Body of pancreas (tissue), 4 donors: Measurements from ENCODE around the gene PPP1R26.

Source experiments
- CTCF ChIP-seq, 7 experiments: fragments of 450-650 bp in 4 of 7; fragments of 200-600 bp in 3 of 7; sonication (generic) in 3 of 7; IDR thresholded peaks; one replicate each; pipeline ENCODE4 v1.5.1; 2016 to 2019; ENCODE audit warnings: antibody characterized with exemption in 7 of 7
- POLR2A ChIP-seq, 3 donors: fragments of 450-650 bp; IDR thresholded peaks; one replicate each; pipeline ENCODE4 v1.6.1; 2016; ENCODE audit warnings: antibody characterized with exemption in 3 of 3, mild to moderate bottlenecking in 2 of 3

GRCh38 chr9:135525241-135526088 is 45.9 kb downstream of the PPP1R26 start:
- no peak for TF ChIP-seq CTCF (IDR thresholded peaks at IDR 0.05)
- no peak for TF ChIP-seq POLR2A (IDR thresholded peaks at IDR 0.05)
